Activated naive CD8-positive, alpha-beta T cell treated with anti-CD3 and anti-CD28 coated beads, Interleukin-2, amount 10 ng/mL, durations not matched to agents 7 days and 5 days (primary cell): ENCODE data around the gene NEUROD1. TPM values are rescaled to one million over a fixed set of nuclear protein-coding genes. Genes with fewer than 3 reads are reported as not detected.

Experiments used
- ATAC-seq: fragments of 150-1000 bp; cut with Tn5 transposase; one replicate; pipeline ENCODE4 v1.10.0; 2021; ENCODE audit warnings: low read depth, moderate library complexity
- POLR2A ChIA-PET: fragments of 350-600 bp; sonication (Branson Sonifier 250); formaldehyde crosslinking; loops from one replicate; lab custom pipeline; 2021; ENCODE audit warnings: antibody characterized with exemption; lab: Charles Lee
- DNase-seq: peaks from one replicate; pipeline ENCODE4 v3.0.0; 2021
- H3K27ac Mint-ChIP-seq: one replicate; pipeline ENCODE4 v1.8.0; 2022; ENCODE audit warnings: mild to moderate bottlenecking, mixed read lengths
- H3K27me3 Mint-ChIP-seq: one replicate; pipeline ENCODE4 v1.8.0; 2022; ENCODE audit warnings: mild to moderate bottlenecking, moderate library complexity, mixed read lengths
- H3K36me3 Mint-ChIP-seq: one replicate; pipeline ENCODE4 v1.8.0; 2021; ENCODE audit warnings: mild to moderate bottlenecking, mixed read lengths
- H3K4me1 Mint-ChIP-seq: one replicate; pipeline ENCODE4 v1.8.0; 2021; ENCODE audit warnings: mixed read lengths
- H3K4me3 Mint-ChIP-seq: one replicate; pipeline ENCODE4 v1.8.0; 2022; ENCODE audit warnings: mild to moderate bottlenecking, moderate library complexity, mixed read lengths
- H3K9me3 Mint-ChIP-seq: one replicate; pipeline ENCODE4 v1.8.0; 2021; ENCODE audit warnings: mixed read lengths
- total RNA-seq, 2 experiments: library from RNA; stranded (reverse); gene quantifications; one replicate each; pipeline ENCODE4 v1.2.3, GENCODE V29; 2021

The NEUROD1 gene
- total RNA-seq, 2 experiments from 2014 or later, result not detected

DNA sequence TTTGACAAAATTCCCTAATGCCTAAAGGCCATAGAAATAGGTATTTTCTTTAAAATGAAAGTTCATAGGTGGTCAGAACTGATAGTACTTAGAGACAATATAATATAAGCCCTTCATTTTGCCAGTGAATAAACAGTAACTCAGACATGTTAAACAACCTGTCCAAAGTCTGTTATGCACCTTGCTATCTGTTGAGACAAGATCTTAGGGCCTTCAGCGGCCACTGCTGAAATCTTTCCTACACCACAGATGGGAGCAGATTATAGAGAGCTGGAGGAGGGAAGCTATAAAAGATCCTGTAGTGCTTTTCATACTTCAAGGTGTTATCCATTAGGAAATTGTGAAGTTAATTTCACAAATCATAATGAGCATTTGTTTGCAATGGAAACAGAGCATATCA is 37.2 kb downstream of the NEUROD1 start:
- no peaks in the 10 kb centered on the region for H3K4me1 Mint-ChIP-seq
- DNase-seq (no peak), ATAC-seq (no peak)
- POLR2A ChIA-PET, result no interaction called here
- H3K27me3 Mint-ChIP-seq, result peaks cover 19% of the 10 kb centered on the region
- no peak overlapping the region for H3K27ac Mint-ChIP-seq
- H3K9me3 Mint-ChIP-seq, result no peaks in the 10 kb centered on the region
- H3K4me3 Mint-ChIP-seq, result no peak overlapping the region
- H3K36me3 Mint-ChIP-seq, result no peaks in the 10 kb centered on the region

DNA sequence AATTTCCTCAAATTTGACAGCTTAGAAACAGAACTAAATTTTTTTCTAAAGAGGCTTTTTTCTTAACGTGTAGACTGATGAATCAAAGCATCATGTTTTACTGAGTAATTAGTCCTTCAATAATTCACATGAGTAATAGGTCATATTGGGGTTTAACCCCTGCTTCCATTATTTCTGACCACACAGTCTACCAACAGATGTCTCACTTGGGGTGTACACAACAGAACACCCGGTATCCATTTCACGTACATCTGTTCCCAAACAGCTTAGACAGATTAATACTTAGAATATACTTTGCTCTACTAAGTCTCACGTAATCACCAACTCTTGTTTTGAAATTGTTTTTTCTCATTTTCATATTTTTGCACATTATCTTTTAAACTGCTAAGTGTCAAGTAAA is 38.2 kb downstream of the NEUROD1 start:
- no peak for ATAC-seq
- Mint-ChIP-seq H3K36me3 (no peaks in the 10 kb centered on the region), H3K27me3 (peaks cover 13% of the 10 kb centered on the region), H3K27ac (no peak overlapping the region), H3K4me1 (no peaks in the 10 kb centered on the region), H3K9me3 (no peaks in the 10 kb centered on the region), H3K4me3 (no peak overlapping the region)
- DNase-seq, result no peak
- POLR2A ChIA-PET, result no interaction called here

DNA sequence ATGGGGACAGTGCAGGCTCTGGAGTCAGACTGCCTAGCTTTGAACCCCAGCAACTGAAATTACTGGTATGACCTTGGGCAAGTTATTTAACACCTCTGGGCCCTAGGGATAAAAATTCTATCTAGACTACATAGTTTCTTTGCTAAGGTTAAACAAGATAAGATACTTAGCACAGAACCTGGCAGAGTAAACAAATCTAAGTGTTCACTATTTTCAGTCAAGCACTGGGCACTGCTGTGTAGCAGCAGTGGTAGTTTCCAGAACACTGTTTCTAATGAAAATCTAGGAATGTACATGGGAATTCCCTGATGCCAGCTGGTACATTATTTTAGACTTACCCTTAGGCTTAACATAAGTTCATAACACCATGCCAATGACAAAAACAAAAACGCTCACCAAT is 40.6 kb downstream of the NEUROD1 start:
- H3K9me3 Mint-ChIP-seq, result no peaks in the 10 kb centered on the region
- no peak overlapping the region for H3K27ac Mint-ChIP-seq
- ATAC-seq (no peak), DNase-seq (no peak)
- H3K27me3 Mint-ChIP-seq, result peaks cover 9% of the 10 kb centered on the region
- POLR2A ChIA-PET, result no interaction called here
- H3K4me1 Mint-ChIP-seq, result no peaks in the 10 kb centered on the region
- no peak overlapping the region for H3K4me3 Mint-ChIP-seq
- no peaks in the 10 kb centered on the region for H3K36me3 Mint-ChIP-seq

DNA sequence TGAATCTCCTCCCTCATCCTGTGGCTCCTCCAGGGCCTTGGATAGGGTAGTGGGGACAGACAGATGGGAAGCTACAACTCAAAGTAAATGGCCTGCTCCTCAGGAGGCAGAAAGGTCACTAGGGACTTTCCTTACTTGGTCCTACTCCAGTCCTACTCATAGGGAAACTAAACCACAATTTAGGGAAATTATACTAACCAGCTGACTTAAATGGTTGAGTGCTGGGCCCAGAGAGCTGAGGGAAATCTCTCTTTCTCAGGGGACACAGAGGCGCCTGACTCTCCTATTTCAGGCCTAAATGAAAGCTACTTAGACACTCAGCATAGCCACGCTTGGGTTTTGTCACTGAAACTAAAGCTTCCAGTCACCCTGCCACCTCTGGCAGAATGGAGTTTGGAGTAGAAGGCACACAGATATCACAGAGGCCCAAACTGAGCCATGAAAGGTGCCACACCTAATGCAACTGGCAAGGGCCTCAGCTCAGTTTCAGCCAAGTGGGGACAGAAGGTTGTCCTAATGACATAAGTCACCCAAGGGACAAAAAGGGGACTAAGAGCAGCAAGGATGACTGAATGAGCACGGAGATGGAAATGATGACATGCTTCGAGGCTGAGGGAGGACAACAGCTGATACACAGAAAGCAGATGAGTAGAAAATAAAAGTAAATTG is 47.5 kb downstream of the NEUROD1 start:
- ATAC-seq (no peak), DNase-seq (no peak)
- POLR2A ChIA-PET, result no interaction called here
- Mint-ChIP-seq H3K27ac (no peak overlapping the region), H3K4me3 (no peak overlapping the region), H3K27me3 (peaks cover 13% of the 10 kb centered on the region), H3K4me1 (peaks cover 5% of the 10 kb centered on the region), H3K36me3 (no peaks in the 10 kb centered on the region), H3K9me3 (no peaks in the 10 kb centered on the region)

DNA sequence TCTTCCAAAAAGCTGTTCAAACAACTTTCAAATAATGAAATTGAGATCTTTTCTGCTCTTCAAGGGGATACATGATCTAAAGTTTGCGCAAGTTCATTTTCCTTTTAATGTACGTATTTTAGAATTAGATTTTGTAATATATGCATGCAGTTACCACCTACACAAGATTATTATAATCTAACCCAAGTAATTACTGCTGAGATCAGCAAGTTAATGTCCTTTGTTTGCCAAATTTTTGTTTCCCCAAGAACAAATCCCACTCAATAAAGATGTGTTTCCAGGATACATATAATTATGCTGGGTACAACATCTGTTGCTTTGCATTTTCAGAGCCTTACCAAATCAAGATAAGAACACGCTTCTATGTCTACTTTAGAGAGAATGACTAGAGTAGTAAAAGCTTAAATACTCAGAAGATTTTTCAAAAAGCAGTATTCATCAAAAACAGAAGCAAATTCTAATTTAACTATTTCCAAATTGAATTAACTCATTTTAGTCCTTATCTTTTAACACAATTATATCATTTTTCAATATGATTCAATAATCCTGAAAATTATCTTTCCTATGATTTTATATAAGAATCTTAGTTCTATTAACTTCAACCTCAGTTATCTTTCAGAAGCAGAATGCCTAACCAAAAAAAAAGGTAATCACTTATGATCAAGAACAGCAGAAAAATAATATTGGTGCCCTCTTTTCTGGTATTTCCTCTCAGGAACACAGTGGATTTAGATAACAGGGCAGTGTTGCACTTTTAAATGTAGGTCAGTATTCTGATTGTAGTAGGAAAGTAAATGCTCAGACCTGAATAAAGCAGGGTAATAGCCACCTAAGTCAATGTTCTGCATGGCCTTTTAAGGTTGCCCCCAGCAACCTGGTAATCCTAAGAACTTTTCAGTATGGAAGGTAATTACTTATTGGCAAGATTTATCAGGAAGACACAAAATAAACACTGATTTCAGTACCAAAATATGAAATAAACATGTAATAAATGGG is 51.4 kb downstream of the NEUROD1 start:
- ATAC-seq, result no peak
- Mint-ChIP-seq H3K27me3 (peaks cover 23% of the 10 kb centered on the region), H3K27ac (no peak overlapping the region), H3K9me3 (no peaks in the 10 kb centered on the region), H3K4me1 (peaks cover 5% of the 10 kb centered on the region), H3K36me3 (no peaks in the 10 kb centered on the region), H3K4me3 (no peak overlapping the region)
- POLR2A ChIA-PET, result no interaction called here
- DNase-seq, result no peak

DNA sequence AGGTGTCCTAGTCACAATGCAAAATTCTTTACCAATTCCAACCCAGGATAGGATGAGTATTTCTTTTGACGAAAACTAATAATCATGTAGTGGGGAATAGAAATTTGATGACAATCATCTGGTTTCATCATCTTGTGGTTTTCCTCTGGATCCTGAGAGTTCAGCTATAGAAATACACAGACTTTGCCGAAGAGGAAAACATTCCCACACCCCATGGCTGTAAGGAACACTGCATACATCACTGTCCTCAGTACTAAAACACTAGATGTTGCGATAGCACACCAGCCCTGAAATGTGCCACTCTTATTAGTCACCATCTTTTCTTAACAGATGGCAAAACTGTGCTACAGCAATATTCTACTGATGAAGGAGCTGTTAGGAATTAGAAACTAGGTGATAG is 52.8 kb downstream of the NEUROD1 start:
- no peaks in the 10 kb centered on the region for H3K4me1 Mint-ChIP-seq
- H3K27ac Mint-ChIP-seq, result no peak overlapping the region
- H3K9me3 Mint-ChIP-seq, result no peaks in the 10 kb centered on the region
- DNase-seq (no peak), ATAC-seq (no peak)
- no peaks in the 10 kb centered on the region for H3K36me3 Mint-ChIP-seq
- POLR2A ChIA-PET, result no interaction called here
- H3K4me3 Mint-ChIP-seq, result no peak overlapping the region
- H3K27me3 Mint-ChIP-seq, result peaks cover 25% of the 10 kb centered on the region

DNA sequence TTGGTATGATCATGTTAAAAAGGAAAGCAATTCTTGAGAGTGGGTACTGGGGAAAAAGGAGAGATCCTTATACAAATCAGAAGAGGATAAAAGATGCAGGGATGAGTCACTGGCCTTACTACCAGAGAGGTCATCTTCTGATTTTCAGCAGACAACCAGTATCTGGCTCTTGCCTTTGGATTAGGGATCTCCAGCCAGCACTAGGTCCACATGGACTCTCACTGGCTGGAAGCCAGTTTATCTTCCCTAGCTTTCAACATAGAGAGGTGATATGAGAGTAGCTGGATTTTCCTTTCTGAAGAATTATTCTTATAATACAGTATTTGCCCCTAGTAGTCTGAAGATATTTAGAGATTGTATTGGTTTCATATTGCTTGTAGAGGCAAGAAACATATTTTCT is 53.6 kb downstream of the NEUROD1 start:
- H3K4me3 Mint-ChIP-seq, result no peak overlapping the region
- no peak for ATAC-seq
- H3K27ac Mint-ChIP-seq, result no peak overlapping the region
- no peaks in the 10 kb centered on the region for H3K9me3 Mint-ChIP-seq
- H3K27me3 Mint-ChIP-seq, result peaks cover 26% of the 10 kb centered on the region
- H3K36me3 Mint-ChIP-seq, result no peaks in the 10 kb centered on the region
- POLR2A ChIA-PET, result no interaction called here
- H3K4me1 Mint-ChIP-seq, result no peaks in the 10 kb centered on the region
- no peak for DNase-seq

Other genes with a start within 250 kb of the NEUROD1 start
- gene ITGA4, start 223.1 kb downstream of the NEUROD1 start, total RNA-seq, result 100 to 1,000 TPM; 216 to 227 TPM
- not detected for gene CERKL, start 23.4 kb downstream of the NEUROD1 start, total RNA-seq
- 10 to 100 TPM; 61.2 to 68.4 TPM for gene ITPRID2, start 211.2 kb upstream of the NEUROD1 start, total RNA-seq